Urothelium cell line (cell line): ENCODE results near the gene POU4F2.
A peak's percentile ranks its signal among the peaks of the same experiment; 100 is the strongest.
"Not testable (repeated sequence)": the region's sequence is repeated elsewhere in the genome, so short reads cannot be mapped to it uniquely, and the experiment has no call there.

Source experiments
- DNase-seq: peaks from one replicate; pipeline ENCODE4 v3.0.0; 2011; ENCODE audit warnings: low spot score, mixed read lengths
- FAIRE-seq: peaks from 2 replicates; lab custom pipeline; 2011; peaks lifted over from hg19 to GRCh38; lab: Jason Lieb, UNC

POU4F2 gene

DNA sequence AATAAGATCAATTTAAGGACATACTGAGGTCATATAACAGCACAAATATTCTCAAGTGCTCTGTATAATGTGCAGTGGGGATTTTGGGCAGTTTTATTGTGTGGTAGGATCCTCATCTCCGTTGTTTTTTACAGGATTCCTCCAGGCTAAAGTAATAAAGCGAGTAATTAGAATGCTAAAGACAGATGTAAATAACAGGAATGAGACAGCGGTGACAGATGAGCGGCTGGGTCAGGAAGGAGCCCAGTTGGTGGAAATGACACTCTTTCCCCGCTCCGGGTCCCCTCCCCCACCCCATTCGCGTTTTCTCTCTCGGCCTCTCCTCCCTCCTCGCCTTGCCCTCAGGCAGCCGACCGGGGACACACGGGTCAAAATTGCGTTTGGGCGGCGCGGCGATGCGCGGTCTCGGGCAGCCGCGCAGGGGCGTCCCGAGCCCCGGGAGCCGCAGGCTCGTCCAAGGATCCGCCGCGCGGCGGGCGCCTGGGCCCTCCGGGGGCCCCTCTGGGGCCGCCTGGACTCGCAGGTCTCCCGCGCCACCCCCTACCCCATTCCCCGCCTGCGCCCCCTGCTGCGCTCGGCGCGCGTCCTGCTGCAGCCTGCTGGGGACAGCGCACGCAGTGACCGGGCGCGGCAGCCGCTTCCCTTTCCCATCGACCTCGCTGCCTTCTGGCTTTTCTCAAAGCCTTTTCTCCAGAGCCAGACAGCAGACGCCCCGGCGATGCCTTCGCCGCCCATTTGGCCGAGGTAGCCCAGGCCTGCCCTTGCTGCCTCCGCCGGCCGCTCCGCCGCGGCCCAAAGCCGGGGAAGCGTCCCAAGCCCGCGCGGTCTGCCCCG, 16.2 kb downstream of the POU4F2 start:
- FAIRE-seq = no peak
- peak; percentile 52 for DNase-seq

DNA sequence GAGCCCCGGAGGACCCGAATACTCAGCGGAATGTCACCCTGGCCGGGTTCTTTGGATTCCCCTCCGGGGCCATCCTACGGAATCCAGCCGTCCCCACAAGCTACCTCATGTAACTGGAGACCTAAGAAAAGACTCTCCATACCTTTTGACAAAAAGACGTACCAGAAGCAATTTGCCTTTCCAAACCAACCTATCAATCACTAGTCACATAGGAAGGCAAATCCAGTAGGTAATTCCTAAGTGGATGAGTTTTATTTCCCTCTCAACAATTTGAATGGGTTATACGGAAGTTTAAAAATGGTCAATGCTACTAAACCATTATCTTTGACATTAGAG, 16.8 kb downstream of the POU4F2 start:
- FAIRE-seq (no peak), DNase-seq (no peak)

DNA sequence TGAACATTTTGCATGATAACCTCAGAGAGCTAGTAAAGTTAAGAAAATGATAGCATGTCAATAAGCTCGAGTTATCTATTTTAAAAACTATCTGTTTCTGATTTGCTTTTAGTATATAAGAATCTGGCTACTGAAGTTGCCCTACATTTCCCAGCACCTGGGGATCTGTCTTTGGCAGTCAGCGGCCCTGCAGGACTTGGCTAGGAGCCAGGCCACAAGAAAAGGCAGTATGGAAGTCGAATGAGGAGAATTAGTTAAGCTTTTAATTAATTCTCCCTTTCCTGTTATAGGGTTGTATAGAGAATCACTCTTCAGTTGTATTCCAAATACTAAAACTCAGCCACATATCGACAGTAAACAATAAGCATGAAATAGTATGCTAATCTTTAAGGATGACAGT, 22.7 kb downstream of the POU4F2 start:
- DNase-seq (no peak), FAIRE-seq (no peak)

DNA sequence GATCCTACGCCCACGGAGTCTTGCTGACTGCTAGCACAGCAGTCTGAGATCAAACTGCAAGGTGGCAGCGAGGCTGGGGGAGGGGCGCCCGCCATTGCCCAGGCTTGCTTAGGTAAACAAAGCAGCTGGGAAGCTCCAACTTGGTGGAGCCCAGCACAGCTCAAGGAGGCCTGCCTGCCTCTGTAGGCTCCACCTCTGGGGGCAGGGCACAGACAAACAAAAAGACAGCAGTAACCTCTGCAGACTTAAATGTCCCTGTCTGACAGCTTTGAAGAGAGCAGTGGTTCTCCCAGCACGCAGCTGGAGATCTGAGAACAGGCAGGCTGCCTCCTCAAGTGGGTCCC, 25.2 kb downstream of the POU4F2 start:
- FAIRE-seq, DNase-seq: not testable (repeated sequence)

DNA sequence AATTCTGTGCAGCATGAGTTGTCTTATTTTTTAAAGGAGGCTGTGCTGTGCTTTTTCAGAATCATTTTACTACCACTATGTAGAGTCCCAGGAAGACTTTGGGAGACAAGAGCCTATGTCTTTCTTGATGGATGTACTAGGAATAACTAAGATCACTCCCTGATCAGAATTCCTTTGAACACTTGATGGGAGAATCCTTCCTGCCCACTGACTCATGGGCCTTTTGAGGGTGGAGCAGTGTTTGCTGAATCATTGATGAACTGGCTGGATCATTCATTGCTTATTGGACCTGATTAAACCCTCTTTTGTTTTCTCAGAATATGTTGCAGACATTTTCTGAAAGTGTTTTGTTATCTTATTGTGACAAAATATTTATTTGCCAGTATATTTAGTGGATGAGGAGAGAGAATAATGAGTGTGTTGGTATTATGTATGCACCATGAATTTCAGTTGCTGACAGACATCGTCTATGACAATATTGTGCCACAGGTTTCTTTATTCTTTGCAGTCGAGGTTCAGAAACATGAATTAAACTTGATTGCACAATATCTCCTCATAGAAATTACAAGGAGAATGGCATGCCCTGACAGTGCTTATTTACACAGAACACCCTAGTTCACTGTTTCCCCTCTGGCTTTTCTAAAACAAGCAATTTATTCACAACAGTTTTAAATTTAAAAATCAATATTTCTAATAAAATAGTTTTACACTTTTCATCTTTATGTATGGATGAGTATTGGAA, 36.3 kb downstream of the POU4F2 start:
- FAIRE-seq = no peak
- DNase-seq = no peak
